Measurements from ENCODE around the gene XRCC2.
A peak's percentile ranks its signal among the peaks of the same experiment; 100 is the strongest.
"Not testable (repeated sequence)": the region's sequence is repeated elsewhere in the genome, so short reads cannot be mapped to it uniquely, and the experiment has no call there.

Gene XRCC2

GRCh38 chr7:152675759-152676636 is at the start of gene XRCC2:
TSS of gene XRCC2 (minus strand) at chr7:152676141. CDS start at chr7:152676079, 62 bp downstream.
- Histone ChIP-seq H3K9ac (ENCODE audit: low read length) (peak within 1 kb of the TSS; percentile 96), H3K4me1 (ENCODE audit: control insufficient read depth, insufficient read depth, low read length) (peaks cover 8% of the 10 kb centered on the region), H3K27me3 (replicated peaks; ENCODE audit: control insufficient read depth, insufficient read depth, low read length) (no peaks in the 10 kb centered on the region), H3K9me3 (ENCODE audit: control insufficient read depth, low read length) (no peaks in the 10 kb centered on the region), H3K4me3 (ENCODE audit: low read length) (peak within 1 kb of the TSS; percentile 91), H3K36me3 (ENCODE audit: control insufficient read depth, insufficient read depth, low read length, severe bottlenecking) (no peaks in the 10 kb centered on the region)
- DNase-seq (ENCODE audit: low read depth) = peak; percentile 96

GRCh38 chr7:152723364-152723763 is 47.4 kb upstream of the XRCC2 start:
- no peak for DNase-seq (ENCODE audit: low read depth)
- H3K27me3 ChIP-seq (replicated peaks; ENCODE audit: control insufficient read depth, insufficient read depth, low read length) = no peaks in the 10 kb centered on the region
- no peak overlapping the region for H3K9ac ChIP-seq (ENCODE audit: low read length)
- no peak overlapping the region for H3K4me3 ChIP-seq (ENCODE audit: low read length)
- H3K4me1 ChIP-seq (ENCODE audit: control insufficient read depth, insufficient read depth, low read length) = peaks cover 2% of the 10 kb centered on the region
- H3K9me3 ChIP-seq (ENCODE audit: control insufficient read depth, low read length) = no peaks in the 10 kb centered on the region
- H3K36me3 ChIP-seq (ENCODE audit: control insufficient read depth, insufficient read depth, low read length, severe bottlenecking) = no peaks in the 10 kb centered on the region

GRCh38 chr7:152712412-152713042 is 36.6 kb upstream of the XRCC2 start:
- H3K9ac ChIP-seq (ENCODE audit: low read length); H3K4me1 ChIP-seq (ENCODE audit: control insufficient read depth, insufficient read depth, low read length); DNase-seq (ENCODE audit: low read depth); H3K9me3 ChIP-seq (ENCODE audit: control insufficient read depth, low read length); H3K36me3 ChIP-seq (ENCODE audit: control insufficient read depth, insufficient read depth, low read length, severe bottlenecking); H3K27me3 ChIP-seq (replicated peaks; ENCODE audit: control insufficient read depth, insufficient read depth, low read length); H3K4me3 ChIP-seq (ENCODE audit: low read length): not testable (repeated sequence)

GRCh38 chr7:152711444-152711944 is 35.6 kb upstream of the XRCC2 start:
- Histone ChIP-seq H3K36me3 (ENCODE audit: control insufficient read depth, insufficient read depth, low read length, severe bottlenecking) (no peaks in the 10 kb centered on the region), H3K4me3 (ENCODE audit: low read length) (no peak overlapping the region), H3K9me3 (ENCODE audit: control insufficient read depth, low read length) (no peaks in the 10 kb centered on the region), H3K9ac (ENCODE audit: low read length) (no peak overlapping the region), H3K4me1 (ENCODE audit: control insufficient read depth, insufficient read depth, low read length) (peaks cover 3% of the 10 kb centered on the region), H3K27me3 (replicated peaks; ENCODE audit: control insufficient read depth, insufficient read depth, low read length) (no peaks in the 10 kb centered on the region)
- no peak for DNase-seq (ENCODE audit: low read depth)

- H3K4me1 ChIP-seq (ENCODE audit: control insufficient read depth, insufficient read depth, low read length) = peaks cover 3% of the 10 kb centered on the region
- DNase-seq (ENCODE audit: low read depth) = no peak
- no peak overlapping the region for H3K9ac ChIP-seq (ENCODE audit: low read length)
- no peak overlapping the region for H3K4me3 ChIP-seq (ENCODE audit: low read length)
- peaks cover 5% of the 10 kb centered on the region for H3K9me3 ChIP-seq (ENCODE audit: control insufficient read depth, low read length)
- no peaks in the 10 kb centered on the region for H3K36me3 ChIP-seq (ENCODE audit: control insufficient read depth, insufficient read depth, low read length, severe bottlenecking)
- H3K27me3 ChIP-seq (replicated peaks; ENCODE audit: control insufficient read depth, insufficient read depth, low read length) = no peaks in the 10 kb centered on the region
Observed at GRCh38 chr7:152710153-152710442, 34.2 kb upstream of the XRCC2 start.

GRCh38 chr7:152709287-152710152 is 33.6 kb upstream of the XRCC2 start:
- Histone ChIP-seq H3K9ac (ENCODE audit: low read length) (no peak overlapping the region), H3K27me3 (replicated peaks; ENCODE audit: control insufficient read depth, insufficient read depth, low read length) (no peaks in the 10 kb centered on the region), H3K36me3 (ENCODE audit: control insufficient read depth, insufficient read depth, low read length, severe bottlenecking) (no peaks in the 10 kb centered on the region), H3K4me1 (ENCODE audit: control insufficient read depth, insufficient read depth, low read length) (peaks cover 3% of the 10 kb centered on the region), H3K4me3 (ENCODE audit: low read length) (no peak overlapping the region), H3K9me3 (ENCODE audit: control insufficient read depth, low read length) (peaks cover 11% of the 10 kb centered on the region)
- no peak for DNase-seq (ENCODE audit: low read depth)

- peaks cover 14% of the 10 kb centered on the region for H3K9me3 ChIP-seq (ENCODE audit: control insufficient read depth, low read length)
- no peaks in the 10 kb centered on the region for H3K27me3 ChIP-seq (replicated peaks; ENCODE audit: control insufficient read depth, insufficient read depth, low read length)
- no peak overlapping the region for H3K9ac ChIP-seq (ENCODE audit: low read length)
- no peak for DNase-seq (ENCODE audit: low read depth)
- H3K36me3 ChIP-seq (ENCODE audit: control insufficient read depth, insufficient read depth, low read length, severe bottlenecking) = no peaks in the 10 kb centered on the region
- H3K4me1 ChIP-seq (ENCODE audit: control insufficient read depth, insufficient read depth, low read length) = peaks cover 2% of the 10 kb centered on the region
- no peak overlapping the region for H3K4me3 ChIP-seq (ENCODE audit: low read length)
Observed at GRCh38 chr7:152704796-152705384, 28.9 kb upstream of the XRCC2 start.

GRCh38 chr7:152699079-152699478 is 23.1 kb upstream of the XRCC2 start:
- peaks cover 3% of the 10 kb centered on the region for H3K4me1 ChIP-seq (ENCODE audit: control insufficient read depth, insufficient read depth, low read length)
- DNase-seq (ENCODE audit: low read depth) = no peak
- no peak overlapping the region for H3K9ac ChIP-seq (ENCODE audit: low read length)
- no peaks in the 10 kb centered on the region for H3K36me3 ChIP-seq (ENCODE audit: control insufficient read depth, insufficient read depth, low read length, severe bottlenecking)
- no peaks in the 10 kb centered on the region for H3K9me3 ChIP-seq (ENCODE audit: control insufficient read depth, low read length)
- H3K27me3 ChIP-seq (replicated peaks; ENCODE audit: control insufficient read depth, insufficient read depth, low read length) = no peaks in the 10 kb centered on the region
- H3K4me3 ChIP-seq (ENCODE audit: low read length) = no peak overlapping the region

- DNase-seq (ENCODE audit: low read depth); H3K27me3 ChIP-seq (replicated peaks; ENCODE audit: control insufficient read depth, insufficient read depth, low read length); H3K9ac ChIP-seq (ENCODE audit: low read length); H3K36me3 ChIP-seq (ENCODE audit: control insufficient read depth, insufficient read depth, low read length, severe bottlenecking); H3K9me3 ChIP-seq (ENCODE audit: control insufficient read depth, low read length); H3K4me1 ChIP-seq (ENCODE audit: control insufficient read depth, insufficient read depth, low read length); H3K4me3 ChIP-seq (ENCODE audit: low read length): not testable (repeated sequence)
Observed at GRCh38 chr7:152697268-152697974, 21.5 kb upstream of the XRCC2 start.

- not testable (repeated sequence) for H3K27me3 ChIP-seq (replicated peaks; ENCODE audit: control insufficient read depth, insufficient read depth, low read length); H3K36me3 ChIP-seq (ENCODE audit: control insufficient read depth, insufficient read depth, low read length, severe bottlenecking); H3K4me3 ChIP-seq (ENCODE audit: low read length); DNase-seq (ENCODE audit: low read depth); H3K9me3 ChIP-seq (ENCODE audit: control insufficient read depth, low read length); H3K4me1 ChIP-seq (ENCODE audit: control insufficient read depth, insufficient read depth, low read length); H3K9ac ChIP-seq (ENCODE audit: low read length)
Observed at GRCh38 chr7:152692196-152692595, 16.3 kb upstream of the XRCC2 start.

Data from adipocyte (in vitro differentiated cells).